HL-60 (cell line): Measurements from ENCODE around the gene TIMELESS.

ENCODE experiments used
- DNase-seq, 2 experiments: peaks; one replicate each; pipeline ENCODE4 v3.0.0-alpha.2; 2010 to 2020; ENCODE audit warnings: low read depth in 1 of 2, low spot score in 1 of 2
- H3K27ac ChIP-seq: fragments of 250-450 bp; sonication (Bioruptor Pico); replicated peaks from 2 replicates; pipeline ENCODE4 v1.5.1; 2020; ENCODE audit warnings: mild to moderate bottlenecking, moderate library complexity
- H3K27me3 ChIP-seq: fragments of 250-450 bp; sonication (Bioruptor Pico); 2 replicates; pipeline ENCODE4 v1.5.1; 2021; ENCODE audit warnings: mild to moderate bottlenecking, moderate library complexity; ENCODE audit not compliant: insufficient read depth, poor library complexity, severe bottlenecking
- H3K4me3 ChIP-seq: replicated peaks from 2 replicates; pipeline ENCODE4 v1.5.1; 2011; ENCODE audit warnings: mild to moderate bottlenecking, control low read depth, low read length; ENCODE audit not compliant: insufficient read depth
- CTCF ChIP-seq: IDR thresholded peaks from one replicate; pipeline ENCODE4 v1.5.1; 2011; ENCODE audit warnings: low read length, control low read depth, inconsistent platforms; ENCODE audit not compliant: insufficient read depth
- GABPA ChIP-seq: IDR thresholded peaks from 2 replicates; pipeline ENCODE4 v1.6.1; 2012; ENCODE audit warnings: low read depth
- POLR2AphosphoS5 ChIP-seq: IDR thresholded peaks from 2 replicates; pipeline ENCODE4 v1.6.1; 2012; ENCODE audit warnings: low read depth
- REST ChIP-seq: IDR thresholded peaks from 2 replicates; pipeline ENCODE4 v1.6.1; 2012; ENCODE audit warnings: low read depth; ENCODE audit not compliant: insufficient replicate concordance
- SPI1 ChIP-seq: IDR thresholded peaks from 2 replicates; pipeline ENCODE4 v1.6.1; 2012; ENCODE audit warnings: low read depth, mild to moderate bottlenecking, borderline replicate concordance

Gene TIMELESS

GRCh38 chr12:56484566-56484965 lies 35.3 kb upstream of the TIMELESS start:
- Histone ChIP-seq H3K27me3 (peaks cover 29% of the 10 kb centered on the region), H3K27ac (no peak overlapping the region), H3K4me3 (no peak overlapping the region)
- TF ChIP-seq GABPA: no peak
- TF ChIP-seq POLR2AphosphoS5: no peak
- TF ChIP-seq CTCF: no peak
- TF ChIP-seq SPI1: no peak
- TF ChIP-seq REST: no peak
- no peak for DNase-seq

GRCh38 chr12:56479625-56480024 lies 30.4 kb upstream of the TIMELESS start:
- Histone ChIP-seq H3K27ac (no peak overlapping the region), H3K4me3 (no peak overlapping the region), H3K27me3 (no peaks in the 10 kb centered on the region)
- TF ChIP-seq SPI1 (no peak), GABPA (no peak), CTCF (no peak), POLR2AphosphoS5 (no peak), REST (no peak)
- DNase-seq: no peak

GRCh38 chr12:56477521-56478225 lies 28.4 kb upstream of the TIMELESS start:
- DNase-seq: no peak
- Histone ChIP-seq H3K27me3 (no peaks in the 10 kb centered on the region), H3K27ac (no peak overlapping the region), H3K4me3 (no peak overlapping the region)
- TF ChIP-seq REST (no peak), SPI1 (no peak), GABPA (no peak), CTCF (no peak)
